IPS DF 4.7 (cell line): ENCODE measurements around the gene FGGY.
"Not testable (repeated sequence)": the region's sequence is repeated elsewhere in the genome, so short reads cannot be mapped to it uniquely, and the experiment has no call there.

Experiments
- DNase-seq: peaks from one replicate; pipeline ENCODE4 v3.0.0-alpha.2; 2013; ENCODE audit warnings: low spot score; ENCODE audit errors: extremely low read depth

The FGGY gene

DNA sequence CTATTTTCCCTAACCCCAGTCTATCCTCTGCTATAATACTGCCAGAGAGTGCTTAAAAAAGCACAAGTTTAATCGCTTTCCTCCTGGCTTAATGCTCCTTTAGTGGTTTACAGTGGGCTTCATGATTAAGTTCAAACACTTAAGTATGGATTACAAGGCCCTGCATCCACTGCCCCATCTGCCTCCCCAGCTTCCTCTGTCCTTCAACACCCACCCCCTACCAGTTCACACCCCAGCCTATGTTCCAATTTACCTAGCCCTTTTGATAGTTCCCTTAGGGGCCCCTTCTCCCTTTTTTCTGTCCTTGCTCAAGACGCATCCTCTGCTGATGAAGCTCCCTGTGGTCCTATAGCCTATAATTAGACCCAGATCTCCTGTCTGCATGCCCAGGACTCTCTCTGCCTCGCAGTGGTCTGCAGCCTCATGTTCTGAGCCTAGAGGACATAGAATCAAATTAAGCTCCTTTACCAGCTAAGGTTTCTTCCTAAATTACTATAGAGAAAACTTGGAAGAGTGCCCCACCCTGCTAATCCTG lies 212.5 kb downstream of the FGGY start:
- DNase-seq = no peak

DNA sequence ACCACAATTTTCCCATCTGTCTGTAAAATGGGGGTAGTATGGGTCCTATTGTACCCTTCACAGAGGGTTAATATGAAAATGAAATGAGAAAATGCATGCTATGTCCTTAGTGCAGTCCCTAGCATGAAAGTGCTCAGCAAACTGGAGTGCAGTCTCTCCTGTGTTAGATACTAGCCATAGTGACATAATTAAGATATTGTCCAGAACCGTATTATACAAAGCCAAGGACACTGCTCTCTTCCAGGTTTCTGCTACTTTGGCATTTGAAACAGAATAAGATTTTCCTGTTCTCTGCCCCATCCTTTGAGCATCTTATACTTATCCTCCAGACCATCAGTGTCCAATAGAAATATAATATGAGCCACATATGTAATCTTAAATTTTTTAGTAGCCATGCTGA lies 213.4 kb downstream of the FGGY start:
- no peak for DNase-seq

DNA sequence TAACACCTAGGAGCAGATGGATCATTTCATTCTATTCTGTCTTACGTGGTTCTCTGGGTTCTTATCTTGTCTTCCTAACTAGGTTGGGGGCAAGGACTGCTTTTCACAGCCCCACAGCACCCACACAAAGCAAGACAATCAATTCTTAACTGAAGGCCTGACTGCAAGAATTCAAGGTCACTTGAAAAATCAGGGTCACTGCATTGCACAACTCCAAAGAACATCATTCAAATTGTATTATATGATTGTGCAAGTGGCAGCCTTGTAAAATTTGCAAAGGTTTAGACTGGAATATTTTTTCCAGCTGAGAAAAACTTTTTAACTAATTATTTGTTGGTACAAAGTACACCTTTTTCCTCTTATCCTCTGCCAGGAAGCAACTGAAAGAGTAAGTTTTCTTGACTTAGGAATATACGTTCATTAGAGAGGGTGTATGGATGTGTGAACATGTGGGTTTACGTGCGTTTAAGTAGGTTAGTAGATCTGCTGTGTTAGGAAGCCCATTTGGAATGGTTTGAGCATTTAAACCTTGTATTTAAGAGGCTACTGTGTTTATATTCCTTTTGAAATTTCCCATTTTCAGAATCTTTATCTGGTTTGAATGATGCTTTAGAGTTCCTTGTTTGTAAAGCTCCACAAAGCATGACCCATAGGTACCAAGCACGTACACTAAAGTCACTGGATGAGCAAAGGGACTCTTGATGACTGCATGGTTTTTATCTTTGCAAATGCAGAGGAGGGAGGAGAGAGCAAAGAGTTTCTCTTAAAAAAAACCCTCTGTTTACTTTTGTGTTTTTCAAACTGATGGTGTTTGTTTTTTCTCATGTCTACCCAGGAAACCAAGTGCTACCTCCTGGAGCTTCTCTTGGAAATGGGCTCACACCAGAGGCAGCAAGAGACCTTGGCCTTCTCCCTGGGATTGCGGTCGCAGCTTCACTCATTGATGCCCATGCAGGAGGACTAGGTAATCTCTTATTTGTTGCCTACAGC lies 214.9 kb downstream of the FGGY start:
- DNase-seq = no peak

DNA sequence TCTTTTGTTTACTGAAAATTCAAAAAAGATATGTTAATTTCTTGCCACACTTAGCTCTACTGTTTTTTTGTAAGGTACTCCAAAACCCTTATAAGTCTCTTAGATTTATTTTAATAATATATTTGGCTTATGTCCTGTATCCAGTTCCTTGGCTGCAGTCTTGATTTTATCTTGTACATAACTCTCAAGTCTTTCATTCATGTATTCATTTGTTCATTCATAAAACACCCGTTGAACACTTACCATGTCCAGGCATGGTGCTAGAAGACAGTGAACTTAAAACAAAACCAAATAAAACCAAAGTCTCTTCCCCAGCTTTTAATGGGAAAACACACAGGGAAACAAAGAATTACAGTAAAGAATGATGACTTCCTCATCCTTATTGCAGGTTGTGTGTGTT lies 215.8 kb downstream of the FGGY start:
- DNase-seq = no peak

DNA sequence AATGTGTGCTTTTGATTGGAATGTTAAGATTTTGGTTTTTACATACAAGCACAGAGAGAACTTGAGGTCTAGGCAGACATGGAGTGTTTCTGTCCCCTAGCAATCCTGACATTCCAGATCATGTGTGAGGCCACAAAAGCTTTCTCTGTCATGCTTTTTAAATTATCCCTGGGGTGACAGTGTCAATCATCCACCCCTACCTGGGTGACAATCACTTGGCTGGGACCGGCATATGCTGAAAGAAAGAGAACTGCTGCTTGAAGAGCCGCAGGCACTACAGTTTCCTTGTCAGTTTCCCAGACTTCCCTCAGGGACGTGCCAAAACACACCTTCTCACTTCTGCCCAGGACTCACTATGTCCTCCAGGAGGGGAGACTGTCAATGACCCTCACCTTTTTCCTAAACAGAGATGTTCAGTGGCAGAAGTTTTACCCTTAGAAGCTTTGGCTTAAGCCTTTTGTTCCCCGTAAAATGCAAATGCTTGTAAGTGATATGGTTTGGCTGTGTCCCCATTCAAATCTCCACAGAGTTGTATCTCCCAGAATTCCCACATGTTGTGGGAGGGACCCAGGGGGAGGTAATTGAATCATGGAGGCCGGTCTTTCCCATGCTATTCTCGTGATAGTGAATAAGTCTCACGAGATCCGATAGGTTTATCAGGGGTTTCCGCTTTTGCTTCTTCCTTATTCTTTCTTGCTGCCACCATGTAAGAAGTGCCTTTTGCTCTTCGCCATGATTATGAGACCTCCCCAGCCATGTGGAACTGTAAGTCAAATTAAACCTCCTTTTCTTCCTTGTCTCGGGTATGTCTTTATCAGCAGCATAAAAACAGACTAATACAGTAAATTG lies 217.4 kb downstream of the FGGY start:
- no peak for DNase-seq

DNA sequence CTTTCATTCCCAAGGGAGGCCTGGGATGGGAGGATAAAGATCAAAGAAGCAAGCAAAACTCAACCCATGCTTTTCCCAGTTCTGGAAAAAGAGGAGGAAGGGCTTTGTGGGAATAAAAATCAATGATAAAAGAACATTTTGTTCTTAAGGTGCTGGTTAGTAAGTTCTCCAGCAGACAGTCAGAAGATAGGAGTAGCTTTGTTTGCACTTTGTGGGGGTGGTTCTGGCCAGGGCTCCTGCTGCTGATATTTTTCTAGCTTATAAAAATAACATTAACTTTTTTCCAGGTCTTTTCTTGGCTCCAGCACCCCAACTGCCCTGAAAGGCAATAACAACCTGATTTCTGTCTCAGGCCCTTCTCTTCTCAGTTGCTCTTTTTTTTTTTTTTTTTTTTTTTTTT lies 220.0 kb downstream of the FGGY start:
- no peak for DNase-seq

DNA sequence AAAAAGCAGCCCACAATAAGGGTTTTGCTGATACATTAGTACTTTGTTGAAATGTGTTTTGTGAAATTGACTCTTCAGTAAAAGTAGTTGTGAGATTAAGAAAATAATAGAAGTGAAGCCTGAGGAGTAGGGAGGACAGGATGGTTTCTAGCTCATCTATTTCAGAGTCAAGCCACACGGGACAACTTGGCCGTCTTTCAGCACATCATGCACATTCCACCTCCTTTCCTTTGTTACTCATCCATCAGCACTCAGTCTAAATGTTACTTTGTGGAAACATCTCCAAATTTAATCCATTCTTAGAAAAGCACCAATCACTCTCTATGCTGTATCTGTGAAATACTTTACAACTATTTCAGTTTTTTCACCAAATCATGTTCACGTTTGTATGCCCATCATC lies 223.3 kb downstream of the FGGY start:
- DNase-seq = no peak

DNA sequence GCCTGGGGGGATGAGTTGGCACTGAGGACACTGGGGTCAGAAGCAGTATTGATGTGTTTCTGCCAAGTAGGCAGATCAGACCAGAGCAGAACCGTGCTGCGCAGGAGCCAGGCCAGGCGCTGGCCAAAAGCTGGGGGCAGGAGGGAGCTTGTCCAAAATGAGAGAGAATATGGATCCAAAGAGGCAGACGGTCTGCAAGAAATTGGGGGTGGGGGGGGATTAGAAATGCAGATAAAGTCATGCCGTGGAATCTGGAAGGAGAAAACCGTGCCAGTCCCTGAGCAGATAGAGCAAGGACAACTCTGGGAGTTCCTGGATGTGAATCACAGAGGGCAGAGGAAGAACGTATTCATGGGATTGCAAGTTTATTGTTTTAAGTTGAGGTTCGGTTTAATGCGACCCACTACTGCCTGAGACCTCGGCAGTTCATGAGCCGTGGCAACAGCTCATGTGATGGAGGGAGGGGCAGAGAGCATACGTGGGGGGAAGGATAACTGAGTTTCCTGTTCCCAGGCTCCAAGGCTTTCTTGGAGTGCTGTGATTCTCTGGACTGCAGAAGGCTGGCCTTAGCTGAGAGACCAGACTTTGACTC lies 224.0 kb downstream of the FGGY start:
- DNase-seq = no peak

DNA sequence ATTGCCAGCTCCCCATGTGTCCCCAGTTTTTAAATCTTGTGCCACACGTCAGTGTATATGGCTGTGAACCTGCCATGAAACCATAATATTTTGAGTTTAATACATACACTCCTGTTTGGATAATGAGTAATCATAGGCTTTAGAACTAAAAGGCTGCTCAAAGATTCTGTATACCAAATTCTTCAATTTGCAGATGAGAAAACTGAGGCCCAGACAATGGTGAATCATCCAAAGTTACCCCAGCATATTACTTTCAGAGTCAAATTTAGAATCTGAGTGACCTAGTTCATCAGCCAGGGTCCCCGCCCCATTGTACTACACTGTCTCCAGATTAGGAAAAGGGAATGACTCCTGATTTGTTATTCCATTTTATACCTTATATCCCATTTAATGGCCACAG lies 224.6 kb downstream of the FGGY start:
- no peak for DNase-seq

DNA sequence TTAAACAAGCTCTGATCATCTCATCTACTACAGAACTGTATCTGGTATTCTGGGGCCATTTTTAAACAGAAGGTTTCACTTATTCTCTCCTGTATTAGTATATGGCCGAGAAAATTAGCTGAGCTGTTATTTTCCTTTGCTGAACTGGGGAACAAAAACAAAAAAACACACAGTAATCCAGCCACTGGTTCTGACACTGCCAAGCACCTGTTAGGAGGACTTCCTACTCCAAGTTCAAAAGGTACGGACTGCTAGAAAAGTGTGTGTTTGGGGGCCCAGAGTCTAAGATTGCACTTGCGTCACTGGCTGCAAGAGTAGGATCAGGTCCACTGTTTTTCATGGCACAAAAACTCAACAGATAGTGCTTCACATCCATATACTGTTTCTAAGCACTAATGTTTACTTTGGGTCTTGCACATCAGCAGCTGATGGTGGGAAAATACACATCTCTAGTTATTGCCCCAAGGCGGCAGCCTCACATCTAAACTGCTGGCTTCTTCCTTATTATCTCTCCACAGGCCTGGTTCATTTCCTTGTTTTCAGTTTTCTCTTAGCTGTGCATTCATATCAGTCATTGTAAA lies 226.1 kb downstream of the FGGY start:
- DNase-seq = no peak

DNA sequence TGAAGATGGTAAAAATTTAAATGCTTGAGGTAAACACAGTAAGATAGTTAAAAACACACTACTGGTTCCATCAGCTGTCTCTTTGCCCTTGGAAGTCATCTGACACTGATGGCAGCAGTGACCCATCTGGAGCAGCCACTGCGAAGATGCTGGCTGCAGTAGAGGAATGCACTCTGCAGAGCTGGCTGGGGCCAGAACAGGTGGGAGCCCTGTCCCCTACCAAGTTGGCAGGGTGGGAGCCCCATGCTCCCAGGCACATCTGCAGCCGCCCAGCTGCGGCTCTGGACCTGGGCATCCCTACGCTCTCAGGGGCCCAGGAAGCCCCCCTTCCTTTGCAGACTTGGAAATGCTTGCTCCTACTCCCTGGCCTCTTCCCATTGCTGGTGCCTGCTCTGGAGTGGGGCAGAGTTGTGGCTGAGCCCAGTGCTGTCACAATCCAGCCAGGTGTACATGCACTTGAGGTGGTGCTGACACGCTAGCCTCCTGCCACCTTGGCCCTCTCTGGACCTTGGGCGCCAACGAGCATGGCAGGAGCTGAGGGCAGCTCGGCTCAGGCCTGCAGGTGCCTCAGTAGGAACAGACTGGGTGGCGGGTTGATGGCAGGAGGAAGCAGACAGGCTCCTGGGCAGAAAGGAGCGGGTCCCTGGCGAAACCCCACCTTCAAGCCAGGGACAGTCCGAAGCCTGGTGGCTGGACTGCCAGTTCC lies 227.0 kb downstream of the FGGY start:
- DNase-seq = no peak

DNA sequence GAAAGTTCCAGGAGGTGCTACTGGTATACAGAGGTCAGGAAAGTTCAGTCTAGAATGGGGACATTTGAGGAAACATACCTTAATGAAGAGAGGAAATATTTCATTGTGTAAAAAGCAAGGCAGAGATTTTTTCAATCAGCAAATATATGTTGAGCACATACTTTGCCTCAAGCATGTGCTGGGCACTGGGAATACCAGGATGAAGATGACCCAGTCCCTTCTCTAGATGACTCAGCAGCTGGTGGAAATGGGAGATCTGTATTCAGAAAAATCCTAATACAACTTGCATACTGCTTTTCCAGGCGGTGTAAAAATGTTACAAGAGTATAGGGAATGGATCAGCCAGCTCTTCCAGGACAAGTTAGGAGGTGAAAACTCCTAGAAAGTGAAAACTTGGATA lies 229.3 kb downstream of the FGGY start:
- DNase-seq = no peak

DNA sequence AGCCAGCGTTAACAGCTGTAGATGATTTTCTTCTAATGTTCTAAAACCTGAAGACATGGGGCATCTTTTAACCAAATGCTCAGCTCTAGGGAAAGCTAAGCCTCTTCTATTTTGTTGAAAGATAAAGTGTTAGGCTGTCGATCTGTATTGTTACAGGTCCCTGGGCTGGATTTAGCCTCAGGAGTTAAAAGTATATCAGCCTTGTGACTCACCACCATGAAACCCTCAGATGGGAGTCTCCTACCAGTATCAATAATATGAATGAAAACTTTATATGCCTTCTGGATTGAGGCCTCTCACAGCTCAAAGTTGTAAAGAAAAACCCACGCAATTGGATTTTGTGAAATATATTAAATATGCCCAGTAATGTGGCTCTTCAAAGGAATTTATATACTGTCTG lies 231.6 kb downstream of the FGGY start:
- no peak for DNase-seq

DNA sequence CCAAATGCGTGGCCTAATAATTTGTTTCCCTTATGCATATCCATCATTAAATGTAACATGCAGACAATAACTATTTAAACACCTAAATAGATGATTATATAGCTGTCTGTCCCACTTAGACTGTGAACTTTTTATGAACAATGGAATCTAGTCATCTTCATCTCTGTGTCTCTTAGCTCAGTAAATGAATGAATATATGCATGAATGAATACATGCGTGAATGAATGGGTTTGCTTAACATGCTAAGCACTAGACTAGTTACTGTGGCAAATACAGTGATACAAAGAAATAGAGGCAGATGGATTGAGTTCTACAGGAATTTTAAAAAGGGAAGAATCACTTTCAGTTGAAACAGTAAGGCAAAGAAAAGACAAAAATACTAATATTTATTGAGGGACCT lies 232.0 kb downstream of the FGGY start:
- no peak for DNase-seq

DNA sequence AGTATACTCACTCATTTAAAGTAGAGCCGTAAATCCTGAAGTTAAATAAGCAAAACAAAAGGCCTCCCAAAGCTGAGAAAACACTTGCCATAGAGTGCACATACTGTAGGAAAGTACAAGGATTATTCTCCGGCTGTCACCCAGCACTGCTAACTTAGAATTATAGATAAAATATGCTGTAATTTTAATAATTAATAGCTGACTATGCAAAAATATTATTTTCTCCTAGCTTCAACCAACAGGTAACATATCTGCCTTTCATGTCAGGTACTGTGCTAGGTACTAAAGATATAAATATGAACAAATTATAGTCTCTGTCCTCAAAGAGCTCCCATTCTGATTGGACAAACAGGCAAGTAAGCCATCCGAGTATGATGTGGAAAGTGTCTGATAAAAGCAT lies 233.2 kb downstream of the FGGY start:
- no peak for DNase-seq

DNA sequence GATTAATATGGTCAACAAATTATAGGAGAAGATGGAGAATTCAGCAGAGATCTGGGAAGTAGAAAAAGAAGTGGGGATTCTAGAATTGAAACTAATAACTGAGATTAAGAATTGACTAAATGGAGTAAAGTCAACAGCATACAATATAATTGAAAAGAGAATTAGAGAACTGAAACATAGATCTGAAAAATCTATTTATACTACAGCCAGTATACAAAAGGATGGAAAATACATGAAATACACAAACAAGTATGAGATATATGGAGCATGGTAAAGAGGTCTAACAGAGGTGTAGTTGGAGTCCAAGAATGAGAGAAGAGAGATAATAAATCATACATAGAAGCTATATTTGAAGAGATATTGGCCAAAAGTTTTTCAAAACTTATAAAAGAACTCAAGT lies 235.2 kb downstream of the FGGY start:
- DNase-seq = no peak

DNA sequence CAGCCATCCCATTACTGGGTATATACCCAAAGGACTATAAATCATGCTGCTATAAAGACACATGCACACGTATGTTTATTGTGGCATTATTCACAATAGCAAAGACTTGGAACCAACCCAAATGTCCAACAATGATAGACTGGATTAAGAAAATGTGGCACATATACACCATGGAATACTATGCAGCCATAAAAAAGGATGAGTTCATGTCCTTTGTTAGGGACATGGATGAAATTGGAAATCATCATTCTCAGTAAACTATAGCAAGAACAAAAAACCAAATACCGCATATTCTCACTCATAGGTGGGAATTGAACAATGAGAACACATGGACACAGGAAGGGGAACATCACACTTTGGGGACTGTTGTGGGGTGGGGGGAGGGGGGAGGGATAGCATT lies 241.6 kb downstream of the FGGY start:
- DNase-seq = not testable (repeated sequence)

DNA sequence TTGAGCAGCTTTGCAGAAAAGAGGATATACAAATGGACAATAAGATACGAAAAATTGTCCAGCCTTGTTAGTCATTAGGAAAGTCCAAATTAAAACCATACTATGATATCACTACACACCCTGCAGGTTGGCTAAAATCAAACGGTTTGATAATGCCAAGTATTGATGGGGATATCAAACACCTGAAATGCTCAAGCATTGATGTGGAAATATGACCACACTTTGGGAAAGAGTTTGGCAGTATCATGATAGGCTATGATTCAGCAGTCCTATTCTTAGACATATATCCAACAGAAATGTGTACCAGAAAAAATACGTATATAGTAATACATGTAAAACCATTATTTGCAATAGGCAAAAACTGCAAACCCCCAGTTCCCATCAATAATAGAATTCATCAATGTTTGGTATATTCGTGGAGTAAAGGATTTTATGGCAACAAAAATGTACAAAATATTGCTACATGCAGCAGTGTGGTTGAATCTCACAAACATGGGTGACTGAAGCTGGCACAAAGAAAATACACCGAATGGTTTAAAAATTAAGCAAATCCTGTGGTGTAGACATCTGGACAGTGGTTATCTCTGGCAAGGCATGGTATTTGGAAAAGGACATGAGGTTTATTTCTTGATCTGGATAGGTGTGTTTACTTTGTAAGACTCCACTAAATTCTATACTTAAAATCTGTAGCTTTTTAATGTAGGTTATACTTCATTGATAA lies 243.2 kb downstream of the FGGY start:
- DNase-seq = no peak

DNA sequence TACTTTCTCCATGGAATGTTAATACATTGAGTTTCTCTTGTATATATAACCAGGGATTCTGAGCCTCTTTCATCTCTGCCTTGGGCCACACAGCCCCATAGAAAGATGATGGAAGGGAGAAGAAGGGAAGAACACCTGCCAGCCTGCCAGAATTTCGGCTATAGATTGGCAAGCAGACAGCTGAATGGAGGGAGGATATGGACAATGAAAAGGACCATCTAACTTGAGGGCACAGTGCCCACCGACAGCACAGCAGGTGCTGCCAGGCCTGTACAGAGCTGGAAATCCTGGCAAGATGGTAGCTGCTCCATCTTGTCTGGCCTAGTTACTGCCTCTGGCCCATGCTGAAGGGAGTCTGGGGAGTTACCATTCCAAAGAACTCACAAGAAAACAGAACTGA lies 244.3 kb downstream of the FGGY start:
- no peak for DNase-seq

DNA sequence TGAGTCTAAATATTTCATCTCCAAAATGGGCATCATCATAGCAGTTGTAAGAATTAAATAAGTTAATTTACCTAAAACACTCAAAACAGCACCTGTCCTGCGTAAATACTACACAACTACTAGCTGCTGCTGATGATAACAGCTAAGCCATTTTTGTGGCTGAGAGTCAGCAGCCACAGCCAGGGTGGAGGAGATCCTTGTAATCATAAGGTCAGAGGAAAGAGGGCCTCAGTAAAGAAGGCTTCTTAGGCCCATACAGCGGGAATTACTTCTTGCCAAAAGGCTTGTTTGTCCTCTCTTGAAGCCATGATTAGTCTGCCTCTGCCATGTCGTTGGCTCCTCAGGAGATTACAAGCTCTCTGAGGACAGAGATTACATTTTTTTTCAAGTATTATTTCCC lies 245.0 kb downstream of the FGGY start:
- no peak for DNase-seq
